SKM-1 (cell line): ENCODE measurements around the gene FMNL2.

Experiments used
- DNase-seq: peaks from one replicate; lab custom pipeline; 2025; ENCODE audit not compliant: unreplicated experiment; lab: John Stamatoyannopoulos, UW

The FMNL2 gene

GRCh38 chr2:152489364-152489763 lies 154.4 kb downstream of the FMNL2 start:
- no peak for DNase-seq

- DNase-seq, result no peak
These were observed 155.9 kb downstream of the FMNL2 start for GRCh38 chr2:152490686-152491455.

GRCh38 chr2:152492131-152492530 lies 157.2 kb downstream of the FMNL2 start:
- DNase-seq, result no peak

GRCh38 chr2:152492911-152493310 lies 157.9 kb downstream of the FMNL2 start:
- DNase-seq, result no peak

- no peak for DNase-seq
These were observed 158.4 kb downstream of the FMNL2 start for GRCh38 chr2:152493417-152493816.

GRCh38 chr2:152493945-152494528 lies 159.1 kb downstream of the FMNL2 start:
- no peak for DNase-seq

- no peak for DNase-seq
These were observed 161.4 kb downstream of the FMNL2 start for GRCh38 chr2:152496371-152496770.

- DNase-seq, result no peak
These were observed 162.6 kb downstream of the FMNL2 start for GRCh38 chr2:152497481-152498052.

- DNase-seq, result no peak
These were observed 164.4 kb downstream of the FMNL2 start for GRCh38 chr2:152499331-152499816.

- DNase-seq, result no peak
These were observed 165.1 kb downstream of the FMNL2 start for GRCh38 chr2:152499896-152500735.

- no peak for DNase-seq
These were observed 165.8 kb downstream of the FMNL2 start for GRCh38 chr2:152500772-152501171.

GRCh38 chr2:152501666-152502065 lies 166.7 kb downstream of the FMNL2 start:
- DNase-seq, result no peak

GRCh38 chr2:152504618-152505017 lies 169.6 kb downstream of the FMNL2 start:
- no peak for DNase-seq

GRCh38 chr2:152505495-152505906 lies 170.5 kb downstream of the FMNL2 start:
- DNase-seq, result no peak

- no peak for DNase-seq
These were observed 171.9 kb downstream of the FMNL2 start for GRCh38 chr2:152506843-152507242.

GRCh38 chr2:152507907-152508306 lies 172.9 kb downstream of the FMNL2 start:
- no peak for DNase-seq

GRCh38 chr2:152508446-152508845 lies 173.5 kb downstream of the FMNL2 start:
- DNase-seq, result no peak

GRCh38 chr2:152509772-152510491 lies 175.0 kb downstream of the FMNL2 start:
- no peak for DNase-seq

GRCh38 chr2:152510621-152511020 lies 175.6 kb downstream of the FMNL2 start:
- DNase-seq, result no peak

GRCh38 chr2:152511981-152512380 lies 177.0 kb downstream of the FMNL2 start:
- DNase-seq, result no peak

GRCh38 chr2:152513029-152513428 lies 178.1 kb downstream of the FMNL2 start:
- DNase-seq, result no peak
